Sciatic nerve (tissue), 2 donors: ENCODE results near the gene FBXL17. TPM values are rescaled to one million over a fixed set of nuclear protein-coding genes. Genes with fewer than 3 reads are reported as not detected.

ENCODE experiments used
- ATAC-seq: fragments of 200-7000 bp; cut with Tn5 transposase; one replicate; pipeline ENCODE4 v1.9.1; 2020; ENCODE audit warnings: mild to moderate bottlenecking, moderate library complexity
- DNase-seq: peaks from one replicate; pipeline ENCODE4 v3.0.0-alpha.2; 2020; ENCODE audit warnings: low spot score
- intact Hi-C: fragments of 100-400 bp; cut with DNase I; formaldehyde crosslinking; loops from one replicate; pipeline ENCODE4 v1.14.2; 2022
- total RNA-seq: library from RNA; stranded (reverse); fragmentation: NEBNext Ultra II Directional; extraction: Animal tissue kit (Norgen Biotek cat#: 25700); gene quantifications from one replicate; pipeline ENCODE4 v1.2.1, GENCODE V29; 2021
- donor health status: DM: no; HTN: no; CAD: no.
- donor health status: DM: no; HTN: no; CAD: no.

Gene FBXL17
- total RNA-seq, 1 donor from 2014 or later: 25.5 TPM

DNA sequence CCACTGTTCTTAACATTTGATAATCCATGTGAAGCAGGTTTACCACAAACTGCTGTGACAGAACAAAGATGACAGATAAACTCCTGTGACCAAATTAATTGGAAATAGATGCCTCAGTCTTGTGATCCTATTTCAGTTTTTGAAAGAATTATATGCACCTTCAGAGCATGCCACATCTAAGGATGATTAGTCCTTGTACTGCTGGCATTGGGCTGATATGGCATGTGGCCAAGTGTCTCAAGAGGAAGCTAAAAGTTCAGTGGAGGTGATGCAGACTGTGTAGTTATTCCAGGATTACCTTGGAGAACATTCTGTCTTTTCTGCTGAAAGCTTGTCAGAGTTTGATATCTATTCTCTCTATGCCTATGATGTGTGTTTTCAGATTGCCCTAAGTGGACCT lies 396.8 kb downstream of the FBXL17 start:
- DNase-seq (no peak), ATAC-seq (no peak)
- intact Hi-C loops: no loop called here

DNA sequence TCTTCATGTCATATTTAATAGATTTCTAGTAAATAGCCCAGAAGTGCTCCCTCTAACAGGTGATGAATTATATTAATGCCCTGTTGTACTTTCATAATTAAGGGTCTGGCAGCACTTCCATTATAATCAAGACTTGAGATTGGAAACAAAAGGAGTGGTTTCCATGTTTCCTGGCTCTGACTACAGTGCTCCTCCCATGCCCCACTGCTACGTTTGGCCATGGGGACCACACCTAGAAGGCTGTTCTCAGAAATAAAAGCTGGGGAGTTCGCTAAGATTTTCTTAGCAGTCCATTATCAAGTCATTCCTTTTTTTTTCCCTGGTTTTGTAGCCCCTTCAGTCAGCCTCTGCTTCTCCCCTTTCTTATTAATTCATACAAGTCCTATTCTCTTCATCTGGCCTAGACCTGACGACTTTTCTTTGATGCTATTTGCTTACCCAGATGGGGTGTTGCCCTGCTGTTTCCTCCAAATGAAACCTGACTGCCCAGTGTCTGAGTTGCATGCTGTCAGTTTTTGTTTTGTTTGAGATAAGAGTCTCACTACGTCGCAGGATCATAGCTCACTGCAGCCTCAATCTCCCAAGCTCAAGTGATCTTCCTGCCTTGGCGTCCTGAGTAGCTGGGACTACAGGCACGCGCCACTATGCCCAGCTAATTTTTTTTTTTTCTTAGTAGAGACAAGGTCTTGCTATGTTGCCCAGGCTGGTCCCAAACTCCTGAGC lies 399.0 kb downstream of the FBXL17 start:
- ATAC-seq (no peak), DNase-seq (no peak)
- intact Hi-C loops: no loop called here

DNA sequence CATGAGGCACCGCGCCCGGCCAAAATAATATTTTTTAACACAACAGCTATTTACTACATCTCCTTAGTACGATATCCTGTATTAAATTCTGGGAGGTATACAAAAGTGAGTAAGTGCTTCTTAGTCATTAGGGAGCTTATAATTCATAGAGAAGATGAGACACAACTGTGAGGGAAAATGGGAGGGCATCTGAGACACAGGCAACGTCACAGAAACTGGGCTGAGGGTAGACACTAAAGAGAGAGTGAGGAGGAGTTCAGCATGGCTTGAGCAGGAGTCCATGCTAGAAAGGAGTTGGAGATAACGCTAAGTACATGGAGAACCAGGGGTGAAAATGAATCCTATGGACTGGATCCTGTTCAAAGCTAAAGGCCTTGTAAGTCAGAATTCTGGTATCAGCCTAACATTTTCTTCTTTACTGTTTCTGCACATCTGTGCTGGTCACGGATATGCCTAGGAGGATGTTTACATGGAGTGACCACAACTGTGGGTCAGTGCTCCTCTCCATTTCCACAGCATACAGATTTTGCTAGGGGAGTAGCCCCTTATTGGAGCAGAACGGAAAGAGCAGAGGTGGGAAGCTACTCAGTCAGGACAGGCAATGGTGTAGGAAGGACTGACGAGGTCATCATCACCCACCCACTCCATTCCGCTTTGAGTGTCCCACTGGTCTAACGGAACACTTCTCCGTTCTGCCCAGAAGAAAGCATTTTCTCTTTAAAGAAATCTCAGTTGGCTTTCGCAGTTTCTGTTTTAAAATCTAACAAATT lies 400.8 kb downstream of the FBXL17 start:
- intact Hi-C loops: no loop called here

DNA sequence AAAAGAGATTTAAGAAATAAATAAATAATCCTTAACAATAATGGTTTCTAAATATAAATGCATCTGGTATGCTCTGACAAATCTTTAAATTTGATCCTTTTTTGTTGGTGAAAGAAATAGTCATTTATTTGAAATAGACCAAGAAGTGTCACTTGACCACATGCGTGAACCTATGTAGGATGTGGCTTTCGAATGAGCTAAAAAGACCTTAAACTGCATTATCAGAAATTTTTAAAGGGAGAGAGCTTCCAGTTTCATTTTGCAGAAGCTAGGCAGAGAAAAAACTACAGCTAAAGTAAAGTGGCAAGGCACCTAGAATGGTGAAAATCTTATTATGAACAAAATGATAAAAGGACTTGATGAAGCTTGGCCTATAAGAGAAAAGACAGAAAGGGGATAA lies 402.0 kb downstream of the FBXL17 start:
- intact Hi-C loops: no loop called here
- DNase-seq (no peak), ATAC-seq (no peak)

More for the DNA sequence above, 400.8 kb downstream of the FBXL17 start:
- ATAC-seq (no peak), DNase-seq (no peak)

DNA sequence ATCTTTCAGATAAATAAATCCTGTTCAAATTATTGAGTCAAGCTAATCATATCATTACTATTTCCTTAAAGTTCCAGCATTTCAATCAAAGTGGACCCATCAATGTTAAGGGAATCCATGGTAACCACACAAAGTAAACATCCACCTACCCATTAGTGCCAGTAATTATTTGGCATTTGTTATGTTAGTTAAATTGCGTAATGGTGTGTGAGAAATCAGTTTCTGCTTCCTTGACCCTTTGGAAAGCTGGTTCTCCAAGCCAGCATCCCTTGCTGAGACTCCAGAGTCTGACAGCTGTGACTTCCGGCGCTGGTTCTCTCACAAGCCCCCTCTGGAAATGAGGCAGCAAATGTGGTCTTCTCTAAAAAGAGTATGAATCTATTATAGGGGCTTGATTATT lies 402.6 kb downstream of the FBXL17 start:
- DNase-seq (no peak), ATAC-seq (no peak)
- intact Hi-C loops: no loop called here

DNA sequence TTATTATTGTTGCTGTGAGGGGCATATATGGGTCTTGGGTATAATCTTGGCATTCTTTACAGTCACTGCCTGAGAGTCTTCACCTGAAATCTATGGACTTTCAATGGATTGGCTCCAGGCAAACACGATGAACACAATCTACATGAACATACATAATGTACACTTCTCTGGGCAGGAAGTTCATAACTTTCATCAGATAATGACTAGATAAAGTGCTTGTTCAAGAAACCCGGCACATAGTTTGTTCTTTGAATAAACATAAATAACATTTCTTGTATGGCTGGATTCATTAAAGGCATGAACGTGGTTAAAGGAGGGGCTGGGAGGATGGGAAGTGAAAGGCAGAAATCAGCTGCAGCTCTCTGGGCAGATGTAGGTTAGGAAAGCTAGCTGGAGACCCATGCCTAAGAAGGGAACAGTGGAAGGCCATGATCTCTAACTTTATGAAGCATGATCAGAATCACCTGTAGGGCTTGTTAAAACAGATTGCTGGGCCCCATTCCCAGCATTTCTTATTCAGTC lies 404.3 kb downstream of the FBXL17 start:
- ATAC-seq: no peak
- no peak for DNase-seq
- intact Hi-C loops: no loop called here

DNA sequence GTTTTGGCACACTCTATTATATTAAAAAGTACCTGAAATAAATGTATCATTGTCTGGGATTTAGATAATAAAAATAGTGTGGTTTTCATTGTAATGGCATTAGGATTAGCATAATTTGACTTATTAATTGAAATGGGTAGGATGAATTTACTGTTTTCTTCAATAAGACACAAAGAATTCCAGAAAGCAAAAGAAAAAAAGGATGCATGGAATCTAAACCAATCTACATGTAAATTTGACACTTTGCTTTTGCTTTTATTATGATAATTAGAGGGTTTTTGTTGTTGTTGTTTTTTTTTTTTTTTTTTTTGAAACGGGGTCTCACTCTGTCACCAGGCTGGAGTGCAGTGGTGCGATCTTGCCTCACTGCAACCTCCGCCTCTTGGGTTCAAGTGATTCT lies 406.3 kb downstream of the FBXL17 start:
- intact Hi-C loops: no loop called here
- ATAC-seq (no peak), DNase-seq (no peak)

DNA sequence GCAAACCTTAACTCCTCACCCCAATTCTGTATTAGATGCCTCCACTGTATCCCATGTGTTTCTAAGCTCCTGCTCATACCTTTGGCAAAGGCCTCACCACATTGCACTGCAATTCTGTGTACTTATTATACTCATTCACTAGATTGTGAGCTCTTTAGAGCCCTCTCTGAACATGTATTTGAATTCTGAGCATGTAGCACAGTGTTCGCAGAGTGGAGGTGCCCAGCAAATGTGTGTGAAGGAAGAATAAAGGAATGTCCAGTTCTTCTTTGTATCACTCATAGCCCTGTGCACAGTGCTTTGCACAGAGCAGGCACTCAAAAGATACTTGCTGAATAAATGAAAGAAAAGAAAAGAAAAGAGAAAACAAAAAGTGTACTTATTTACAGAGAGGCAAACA lies 410.1 kb downstream of the FBXL17 start:
- DNase-seq (no peak), ATAC-seq (no peak)
- intact Hi-C loops: no loop called here

DNA sequence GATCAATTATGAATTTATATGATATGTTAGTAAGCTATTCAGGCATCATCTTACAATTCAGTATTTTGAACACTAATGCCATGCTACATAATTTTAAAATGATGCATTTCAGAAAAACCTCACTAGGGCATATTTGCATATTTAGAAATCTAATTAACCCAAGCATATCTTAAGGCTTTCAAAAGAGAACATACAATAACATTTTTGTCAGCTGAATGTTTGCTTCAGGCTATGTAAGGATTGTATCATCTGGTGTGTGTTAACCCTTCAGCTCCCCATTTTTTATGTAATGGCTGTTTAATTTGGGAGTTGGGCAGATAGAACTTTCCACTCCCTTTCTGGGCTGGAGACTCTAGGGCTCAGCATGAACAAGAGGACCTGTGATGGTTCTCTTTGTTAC lies 412.1 kb downstream of the FBXL17 start:
- DNase-seq (no peak), ATAC-seq (no peak)

DNA sequence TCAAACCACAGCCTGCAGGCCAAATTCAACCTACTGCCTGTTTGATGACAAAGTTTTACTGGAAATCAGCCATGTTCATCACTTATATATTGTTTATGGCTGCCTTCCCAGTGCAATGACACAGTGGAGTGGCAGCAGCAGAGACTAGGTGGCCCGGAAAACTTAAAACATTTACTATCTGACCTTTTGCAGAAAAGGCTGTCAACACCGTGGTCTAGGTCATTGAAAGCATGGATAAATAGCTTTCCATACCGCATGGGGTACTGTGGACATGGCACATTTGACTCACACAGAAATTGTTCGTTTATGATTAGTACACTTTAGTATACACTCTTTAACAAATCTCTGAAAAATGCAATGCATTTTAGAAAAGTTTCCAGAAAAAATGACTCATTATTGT lies 412.9 kb downstream of the FBXL17 start:
- ATAC-seq (no peak), DNase-seq (no peak)
- intact Hi-C loops: no loop called here

More for the DNA sequence above, 412.1 kb downstream of the FBXL17 start:
- intact Hi-C loops: no loop called here

DNA sequence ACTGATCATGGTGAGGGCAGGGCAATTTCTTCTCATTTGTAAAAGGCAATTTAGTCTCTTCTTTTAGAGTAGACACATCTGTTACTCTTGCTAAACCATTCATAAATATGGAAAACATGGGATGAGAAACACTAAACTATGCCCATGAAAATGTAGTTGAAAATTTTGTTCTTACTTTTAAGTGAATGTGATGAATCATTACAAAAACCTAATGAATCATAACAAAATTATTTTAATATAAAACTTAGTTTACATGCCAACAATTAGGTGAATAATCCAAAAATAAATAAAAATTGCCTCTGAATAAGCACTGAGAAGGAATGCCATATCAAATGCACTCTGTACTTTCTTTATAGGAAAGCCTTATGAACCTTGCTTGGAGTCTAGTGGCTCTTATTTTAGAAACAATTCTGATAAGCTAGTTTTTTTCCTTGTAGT lies 413.5 kb downstream of the FBXL17 start:
- ATAC-seq (no peak), DNase-seq (no peak)
- intact Hi-C loops: no loop called here

DNA sequence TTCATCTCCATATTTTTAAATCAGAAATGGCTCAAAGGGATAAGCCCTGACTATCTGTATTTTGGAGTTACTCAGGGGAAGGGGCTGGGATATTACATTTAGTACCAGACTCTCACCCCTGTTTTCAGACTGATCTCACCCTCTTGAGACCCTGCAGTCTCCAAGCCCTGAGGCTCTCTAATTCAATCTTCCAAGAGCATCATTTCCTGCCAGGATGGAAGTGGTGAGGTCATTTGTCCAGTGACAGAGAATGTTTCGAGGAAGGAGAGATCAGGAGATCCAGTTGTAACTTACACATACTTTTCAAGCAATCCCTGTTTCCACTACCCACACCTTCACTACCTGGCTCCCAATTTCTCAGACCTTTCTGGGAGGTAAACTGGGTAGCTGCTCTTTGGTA lies 415.7 kb downstream of the FBXL17 start:
- intact Hi-C loops: no loop called here
- ATAC-seq: no peak
- DNase-seq: no peak

DNA sequence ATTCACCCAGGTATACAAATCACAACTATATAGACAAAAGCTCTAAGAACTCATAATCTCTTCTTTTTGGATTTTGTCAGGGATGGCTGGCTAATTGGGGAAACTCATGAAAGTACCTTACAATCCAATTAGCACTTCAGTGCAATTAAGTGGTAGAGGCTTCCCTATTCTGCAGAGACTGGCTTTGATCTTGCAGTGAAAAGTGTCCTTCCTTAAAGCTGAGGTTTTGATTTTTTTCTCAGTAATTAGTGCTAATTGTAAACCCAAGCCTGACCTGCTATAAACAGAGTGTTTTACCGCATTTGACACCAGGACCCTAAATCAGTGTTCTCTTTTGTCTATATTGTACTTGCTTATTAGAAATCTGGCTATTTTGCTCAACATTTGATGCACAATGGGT lies 417.2 kb downstream of the FBXL17 start:
- DNase-seq: no peak
- no peak for ATAC-seq
- intact Hi-C loops: no loop called here

DNA sequence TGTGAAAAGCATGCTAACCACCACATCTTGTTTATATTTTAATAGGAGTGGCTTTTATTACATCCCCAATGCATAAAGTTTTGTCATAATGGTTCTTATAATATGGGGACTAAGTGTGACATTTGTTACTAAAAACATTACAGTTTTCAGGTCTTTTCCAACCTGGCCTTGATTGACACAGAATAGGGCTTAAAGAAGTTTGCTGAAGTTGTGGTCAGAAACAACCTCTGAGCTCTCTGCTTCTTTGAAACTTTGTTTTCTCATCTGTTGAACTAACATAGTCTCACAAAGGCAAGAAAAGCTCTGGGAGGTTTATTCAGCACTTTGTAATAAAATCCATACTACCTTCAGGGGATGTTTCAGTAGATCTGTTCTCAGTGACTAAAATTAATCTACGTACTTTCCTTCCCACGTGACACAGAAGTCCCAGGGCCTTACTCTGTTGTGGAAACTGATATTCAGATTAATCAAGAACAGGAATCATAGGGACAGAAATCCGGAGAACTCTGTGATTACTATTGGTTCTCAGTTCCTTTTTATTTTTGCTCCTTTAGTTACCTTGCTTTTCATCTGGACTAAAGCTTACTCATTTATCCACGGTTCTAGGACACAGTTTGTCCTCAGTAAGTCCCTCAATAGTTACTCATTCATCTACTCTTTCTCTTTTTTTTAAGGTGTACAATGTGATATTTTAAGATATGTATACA lies 422.2 kb downstream of the FBXL17 start:
- intact Hi-C loops: no loop called here
- ATAC-seq (no peak), DNase-seq (no peak)

DNA sequence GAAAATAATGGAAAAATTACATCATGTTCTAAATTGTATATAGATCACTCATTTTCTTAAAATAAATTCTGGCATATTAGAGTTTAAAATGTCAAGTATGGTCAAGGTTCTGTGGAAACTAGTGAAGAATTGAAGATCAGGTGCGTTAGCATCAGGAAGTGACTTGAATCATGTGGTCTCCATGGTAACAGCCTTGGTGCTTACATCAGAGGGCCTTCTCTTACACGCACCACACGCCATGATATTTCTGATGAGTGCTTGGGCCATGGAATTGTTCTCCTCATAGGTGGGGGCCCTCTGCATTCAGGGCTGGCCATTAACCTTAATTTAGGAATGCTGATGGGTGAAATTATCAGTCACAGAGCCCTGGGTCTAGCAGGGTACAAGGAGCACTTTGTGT lies 423.0 kb downstream of the FBXL17 start:
- DNase-seq: no peak
- intact Hi-C loops: no loop called here
- no peak for ATAC-seq

DNA sequence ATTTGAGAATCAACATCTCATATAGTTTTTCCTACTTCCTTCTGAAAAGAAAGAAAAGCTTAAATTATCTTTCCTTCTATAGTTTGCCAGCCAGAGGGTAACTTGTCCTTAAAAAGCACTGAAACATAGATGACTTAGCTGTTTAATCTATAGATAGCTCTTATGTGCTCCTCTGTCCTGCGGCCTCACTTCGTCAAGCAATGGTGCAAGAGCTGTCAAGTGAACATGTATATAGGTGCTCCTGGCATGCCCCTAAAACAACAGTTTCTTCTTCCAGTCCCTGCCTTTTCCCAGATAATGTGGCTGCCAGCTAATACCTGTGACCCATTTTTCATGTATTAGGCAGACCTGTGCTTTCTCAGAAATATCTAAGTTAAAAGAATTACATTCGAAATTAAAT lies 423.5 kb downstream of the FBXL17 start:
- ATAC-seq (no peak), DNase-seq (no peak)
- intact Hi-C loops: no loop called here

DNA sequence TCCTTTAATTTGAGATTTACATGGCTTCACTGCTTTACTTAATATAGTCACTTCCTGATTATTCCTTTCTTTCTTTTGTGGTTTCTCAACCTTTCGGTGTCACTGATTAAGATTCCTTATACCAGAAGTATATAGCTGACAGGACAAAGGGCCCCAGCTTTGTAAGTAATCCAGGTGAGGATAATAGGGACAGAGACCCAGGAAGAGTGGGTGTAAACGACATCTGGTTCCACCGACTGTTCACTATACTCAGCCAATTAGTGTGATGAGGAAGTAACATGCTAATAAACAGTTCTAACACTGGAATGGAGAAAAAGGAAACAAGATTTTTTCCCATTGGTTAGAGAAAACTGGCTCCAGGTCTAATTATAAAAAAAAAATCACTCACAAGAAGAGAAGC lies 424.8 kb downstream of the FBXL17 start:
- intact Hi-C loops: no loop called here
- DNase-seq (no peak), ATAC-seq (no peak)

DNA sequence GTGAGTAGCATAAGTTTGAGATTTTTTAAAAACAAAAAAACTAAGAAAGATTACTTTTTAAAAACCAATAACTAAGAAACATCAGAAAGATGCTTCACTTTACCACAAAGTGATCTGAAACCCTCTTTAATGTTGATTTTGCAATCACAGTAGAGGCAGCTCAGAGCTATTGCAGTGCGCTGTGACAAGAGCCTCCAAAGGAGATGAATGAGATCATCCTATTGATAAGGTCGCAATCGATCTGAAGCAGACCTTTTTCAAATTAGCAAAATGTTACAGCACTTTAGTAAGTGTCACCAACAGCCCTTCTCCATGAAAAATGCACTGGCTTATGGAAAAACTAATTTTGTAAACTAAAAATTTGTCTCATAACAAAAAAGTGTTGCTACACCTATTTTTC lies 426.6 kb downstream of the FBXL17 start:
- ATAC-seq: no peak
- intact Hi-C loops: no loop called here
- DNase-seq: no peak

DNA sequence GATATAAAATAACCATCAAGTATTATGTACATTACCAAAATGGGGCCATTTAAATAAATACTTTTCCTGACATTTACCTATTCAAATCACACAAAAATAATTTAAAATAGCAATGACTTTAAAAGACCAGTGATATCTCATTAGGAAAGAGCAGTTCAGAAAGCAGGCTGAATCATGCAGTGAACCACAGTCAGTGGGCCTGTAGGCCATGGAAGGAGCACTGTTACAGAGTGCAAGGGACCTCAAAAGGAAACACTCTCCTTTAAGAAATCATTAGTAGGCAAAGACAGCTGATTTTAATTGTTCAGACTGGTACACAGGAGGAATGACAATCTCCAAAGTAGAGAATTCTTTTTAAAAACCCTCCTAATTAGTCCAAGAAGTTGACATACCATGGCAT lies 427.6 kb downstream of the FBXL17 start:
- no peak for DNase-seq
- no peak for ATAC-seq
- intact Hi-C loops: no loop called here

DNA sequence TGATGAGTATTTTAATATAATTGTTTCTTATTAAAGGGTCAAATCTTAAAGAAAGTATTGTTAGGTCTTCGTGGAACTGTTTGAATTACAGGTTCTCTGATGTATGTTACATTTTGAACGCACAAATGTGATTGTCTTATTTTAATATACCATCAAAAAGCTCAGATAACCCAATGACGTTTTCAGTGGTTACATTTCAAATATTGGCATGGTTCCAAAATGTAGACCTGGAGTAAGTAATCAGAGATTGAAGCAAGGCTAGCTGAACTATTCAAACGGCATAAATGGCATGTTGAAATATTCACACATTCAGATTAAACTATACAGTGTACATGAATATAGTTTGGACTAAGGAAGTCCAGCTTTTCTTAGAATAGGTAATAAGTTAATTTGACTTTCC lies 429.4 kb downstream of the FBXL17 start:
- no peak for ATAC-seq
- intact Hi-C loops: no loop called here
- no peak for DNase-seq
